ENCODE data around the gene GRID2.

The GRID2 gene

DNA sequence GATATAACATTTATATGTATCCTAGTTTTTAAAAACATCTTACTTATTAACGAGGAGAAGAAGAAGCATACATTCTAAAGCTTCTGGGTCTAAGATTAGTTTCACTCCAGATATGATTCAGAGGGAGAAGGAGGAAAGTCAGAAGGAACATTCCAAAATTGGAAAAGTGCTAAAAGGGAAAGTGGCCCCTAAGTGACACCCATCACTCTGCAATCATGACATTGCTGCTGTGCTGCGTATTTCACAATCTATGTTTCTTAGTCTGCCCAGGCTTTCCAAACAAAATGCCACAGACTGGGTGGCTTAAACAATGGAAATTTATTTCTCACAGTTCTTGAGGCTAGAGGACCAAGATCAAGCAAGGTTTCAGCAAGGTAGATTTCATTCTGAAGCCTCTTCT, 1452.3 kb downstream of the GRID2 start:
- no peak for DNase-seq (ENCODE audit: insufficient read length, low spot score)
- TF ChIP-seq POLR2AphosphoS5 (IDR thresholded peaks at IDR 0.05; ENCODE audit: low read depth, low read length) (no peak), POU2F2 (IDR thresholded peaks at IDR 0.05; ENCODE audit: low read depth, low read length) (no peak)
- no peak for FAIRE-seq

- TF ChIP-seq TAF1 (IDR thresholded peaks at IDR 0.05; ENCODE audit: low read depth, low read length) (no peak), POLR2AphosphoS5 (IDR thresholded peaks at IDR 0.05; ENCODE audit: low read depth, low read length) (no peak), SPI1 (IDR thresholded peaks at IDR 0.05; ENCODE audit: low read depth, low read length) (peak; percentile 74)
- FAIRE-seq (no peak), DNase-seq (ENCODE audit: insufficient read length, low spot score) (no peak)
These were observed 1455.7 kb downstream of the GRID2 start for GRCh38 chr4:93759506-93759905.

GRCh38 chr4:93760284-93760683, 1456.5 kb downstream of the GRID2 start:
- no peak for FAIRE-seq
- TF ChIP-seq POLR2A (IDR thresholded peaks at IDR 0.05; ENCODE audit: low read depth, low read length) = no peak
- no peak for TF ChIP-seq POLR2AphosphoS5 (IDR thresholded peaks at IDR 0.05; ENCODE audit: low read depth, low read length)
- TF ChIP-seq TAF1 (IDR thresholded peaks at IDR 0.05; ENCODE audit: low read depth, low read length) = no peak
- no peak for TF ChIP-seq SPI1 (IDR thresholded peaks at IDR 0.05; ENCODE audit: low read depth, low read length)
- no peak for TF ChIP-seq PAX5 (IDR thresholded peaks at IDR 0.05; ENCODE audit: insufficient read depth, low read length, severe bottlenecking)
- no peak for TF ChIP-seq POU2F2 (IDR thresholded peaks at IDR 0.05; ENCODE audit: low read depth, low read length)

DNA sequence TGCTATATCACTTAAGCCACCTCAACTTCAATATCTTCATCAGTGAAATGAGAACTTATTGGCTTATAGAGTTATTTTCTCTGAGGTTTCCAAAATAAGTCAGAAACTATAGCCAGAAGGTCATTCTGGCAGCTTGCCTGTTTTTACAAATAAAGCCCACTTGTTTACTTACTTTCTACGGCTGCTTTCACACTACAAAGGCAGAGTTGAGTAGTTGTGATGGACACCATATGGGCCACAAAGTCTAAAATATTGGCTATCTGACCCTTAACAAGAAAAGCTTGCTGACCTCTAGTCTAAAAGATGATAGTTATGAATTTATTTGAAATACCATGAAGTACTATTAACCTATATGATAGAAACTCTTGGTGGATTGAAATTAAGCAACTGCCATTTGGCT, 1457.5 kb downstream of the GRID2 start:
- no peak for FAIRE-seq
- DNase-seq (ENCODE audit: insufficient read length, low spot score) = no peak
- no peak for TF ChIP-seq PAX5 (IDR thresholded peaks at IDR 0.05; ENCODE audit: insufficient read depth, low read length, severe bottlenecking)
- TF ChIP-seq POLR2AphosphoS5 (IDR thresholded peaks at IDR 0.05; ENCODE audit: low read depth, low read length) = no peak
- TF ChIP-seq POLR2A (IDR thresholded peaks at IDR 0.05; ENCODE audit: low read depth, low read length) = no peak
- no peak for TF ChIP-seq POU2F2 (IDR thresholded peaks at IDR 0.05; ENCODE audit: low read depth, low read length)

More at GRCh38 chr4:93760284-93760683, 1456.5 kb downstream of the GRID2 start:
- DNase-seq (ENCODE audit: insufficient read length, low spot score) = no peak

GRCh38 chr4:93764639-93765246, 1461.0 kb downstream of the GRID2 start:
- FAIRE-seq = peak; percentile 20
- no peak for DNase-seq (ENCODE audit: insufficient read length, low spot score)
- TF ChIP-seq POLR2A (IDR thresholded peaks at IDR 0.05; ENCODE audit: low read depth, low read length) (no peak), POU2F2 (IDR thresholded peaks at IDR 0.05; ENCODE audit: low read depth, low read length) (no peak), POLR2AphosphoS5 (IDR thresholded peaks at IDR 0.05; ENCODE audit: low read depth, low read length) (no peak), TAF1 (IDR thresholded peaks at IDR 0.05; ENCODE audit: low read depth, low read length) (no peak), SPI1 (IDR thresholded peaks at IDR 0.05; ENCODE audit: low read depth, low read length) (no peak), PAX5 (IDR thresholded peaks at IDR 0.05; ENCODE audit: insufficient read depth, low read length, severe bottlenecking) (no peak)

GRCh38 chr4:93767917-93768316, 1464.2 kb downstream of the GRID2 start:
- no peak for FAIRE-seq
- no peak for TF ChIP-seq POLR2AphosphoS5 (IDR thresholded peaks at IDR 0.05; ENCODE audit: low read depth, low read length)
- TF ChIP-seq SPI1 (IDR thresholded peaks at IDR 0.05; ENCODE audit: low read depth, low read length) = no peak
- no peak for TF ChIP-seq POU2F2 (IDR thresholded peaks at IDR 0.05; ENCODE audit: low read depth, low read length)
- DNase-seq (ENCODE audit: insufficient read length, low spot score) = no peak

DNA sequence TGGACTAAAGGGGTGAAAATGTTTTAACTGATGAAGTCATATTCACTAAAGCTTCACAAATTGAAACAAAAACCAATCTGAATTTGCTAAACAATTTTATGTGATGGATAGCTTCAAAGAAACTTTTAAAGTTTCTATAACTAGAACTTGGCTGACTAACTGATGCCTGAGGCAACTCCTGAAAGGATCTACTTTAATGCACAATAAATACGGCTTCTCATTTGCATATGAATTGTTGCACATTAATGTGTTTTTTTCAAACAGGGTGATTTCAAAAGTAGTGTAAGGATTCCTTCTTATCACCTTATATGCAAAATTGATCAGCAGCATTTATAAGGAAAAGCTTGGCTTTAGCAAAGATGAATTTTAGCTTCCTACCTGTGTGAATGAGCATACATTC, 1466.4 kb downstream of the GRID2 start:
- DNase-seq (ENCODE audit: insufficient read length, low spot score) = no peak
- no peak for TF ChIP-seq TAF1 (IDR thresholded peaks at IDR 0.05; ENCODE audit: low read depth, low read length)
- no peak for TF ChIP-seq POLR2AphosphoS5 (IDR thresholded peaks at IDR 0.05; ENCODE audit: low read depth, low read length)
- no peak for TF ChIP-seq PAX5 (IDR thresholded peaks at IDR 0.05; ENCODE audit: insufficient read depth, low read length, severe bottlenecking)
- TF ChIP-seq SPI1 (IDR thresholded peaks at IDR 0.05; ENCODE audit: low read depth, low read length) = no peak
- TF ChIP-seq POU2F2 (IDR thresholded peaks at IDR 0.05; ENCODE audit: low read depth, low read length) = no peak
- TF ChIP-seq POLR2A (IDR thresholded peaks at IDR 0.05; ENCODE audit: low read depth, low read length) = no peak
- no peak for FAIRE-seq

DNA sequence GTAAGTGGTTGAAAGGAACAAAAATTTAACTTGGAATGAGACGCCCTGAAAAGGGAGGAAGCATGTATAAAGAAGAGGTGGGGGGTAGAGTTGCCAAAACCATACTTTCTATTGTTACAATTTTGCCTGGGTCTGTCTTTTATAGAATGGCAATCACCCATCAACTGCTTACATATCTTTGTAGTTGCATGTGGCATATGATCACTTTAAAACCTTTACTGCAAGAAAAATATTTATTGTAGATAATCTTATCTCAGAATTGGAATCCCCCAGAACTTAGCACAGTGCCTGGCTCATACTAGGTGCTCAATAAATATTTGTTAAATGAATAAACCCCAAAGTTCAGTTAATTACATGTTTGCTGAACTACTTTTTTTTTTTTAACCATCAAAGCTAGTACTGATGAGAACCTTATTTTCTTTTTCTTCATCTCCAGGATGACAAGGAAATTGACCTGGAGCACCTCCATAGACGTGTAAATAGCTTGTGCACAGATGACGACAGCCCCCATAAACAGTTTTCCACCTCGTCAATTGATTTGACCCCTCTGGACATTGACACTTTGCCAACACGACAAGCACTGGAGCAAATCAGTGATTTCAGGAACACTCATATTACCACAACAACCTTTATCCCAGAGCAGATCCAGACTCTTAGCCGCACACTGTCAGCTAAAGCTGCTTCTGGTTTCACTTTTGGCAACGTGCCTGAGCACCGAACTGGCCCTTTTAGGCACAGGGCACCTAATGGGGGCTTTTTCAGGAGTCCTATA, 1468.1 kb downstream of the GRID2 start:
- TF ChIP-seq POLR2A (IDR thresholded peaks at IDR 0.05; ENCODE audit: low read depth, low read length) = no peak
- TF ChIP-seq SPI1 (IDR thresholded peaks at IDR 0.05; ENCODE audit: low read depth, low read length) = no peak
- no peak for TF ChIP-seq PAX5 (IDR thresholded peaks at IDR 0.05; ENCODE audit: insufficient read depth, low read length, severe bottlenecking)
- no peak for TF ChIP-seq TAF1 (IDR thresholded peaks at IDR 0.05; ENCODE audit: low read depth, low read length)
- no peak for TF ChIP-seq POU2F2 (IDR thresholded peaks at IDR 0.05; ENCODE audit: low read depth, low read length)
- no peak for TF ChIP-seq POLR2AphosphoS5 (IDR thresholded peaks at IDR 0.05; ENCODE audit: low read depth, low read length)
- FAIRE-seq = no peak
- DNase-seq (ENCODE audit: insufficient read length, low spot score) = no peak

- FAIRE-seq (no peak), DNase-seq (ENCODE audit: insufficient read length, low spot score) (no peak)
- TF ChIP-seq PAX5 (IDR thresholded peaks at IDR 0.05; ENCODE audit: insufficient read depth, low read length, severe bottlenecking) (no peak), SPI1 (IDR thresholded peaks at IDR 0.05; ENCODE audit: low read depth, low read length) (no peak), POLR2A (IDR thresholded peaks at IDR 0.05; ENCODE audit: low read depth, low read length) (no peak), POLR2AphosphoS5 (IDR thresholded peaks at IDR 0.05; ENCODE audit: low read depth, low read length) (no peak), POU2F2 (IDR thresholded peaks at IDR 0.05; ENCODE audit: low read depth, low read length) (no peak), TAF1 (IDR thresholded peaks at IDR 0.05; ENCODE audit: low read depth, low read length) (no peak)
These were observed 1469.1 kb downstream of the GRID2 start for GRCh38 chr4:93772858-93773257.

- TF ChIP-seq SPI1 (IDR thresholded peaks at IDR 0.05; ENCODE audit: low read depth, low read length) = no peak
- no peak for TF ChIP-seq PAX5 (IDR thresholded peaks at IDR 0.05; ENCODE audit: insufficient read depth, low read length, severe bottlenecking)
- no peak for TF ChIP-seq POLR2AphosphoS5 (IDR thresholded peaks at IDR 0.05; ENCODE audit: low read depth, low read length)
- TF ChIP-seq TAF1 (IDR thresholded peaks at IDR 0.05; ENCODE audit: low read depth, low read length) = no peak
- TF ChIP-seq POLR2A (IDR thresholded peaks at IDR 0.05; ENCODE audit: low read depth, low read length) = no peak
- TF ChIP-seq POU2F2 (IDR thresholded peaks at IDR 0.05; ENCODE audit: low read depth, low read length) = no peak
- DNase-seq (ENCODE audit: insufficient read length, low spot score) = no peak
- no peak for FAIRE-seq
These were observed 1471.8 kb downstream of the GRID2 start for GRCh38 chr4:93775551-93775950.

Measured in GM12891 (cell line).